ENCODE results near the gene NELFB.

GRCh38 chr9:137218212-137218753 lies 36.8 kb upstream of the NELFB start:
- TF ChIP-seq POLR2AphosphoS5 (IDR thresholded peaks at IDR 0.05) (no peak), CTCF (IDR thresholded peaks at IDR 0.05) (no peak), EP300 (IDR thresholded peaks at IDR 0.05; ENCODE audit: low read depth) (no peak), POLR2A (IDR thresholded peaks at IDR 0.05) (no peak)

Measured in transverse colon (tissue), 4 donors.